GM23338 (cell line): ENCODE data around the gene C3orf22.

Experiments used
- CREB1 ChIP-seq: fragments of 250-450 bp; sonication (Bioruptor Pico); IDR thresholded peaks from 2 replicates; pipeline ENCODE4 v1.5.0; 2020; ENCODE audit warnings: low read depth, mild to moderate bottlenecking, moderate library complexity
- EZH2 ChIP-seq: fragments of 200-600 bp; sonication (generic); IDR thresholded peaks from one replicate; pipeline ENCODE4 v1.8.0; 2017; ENCODE audit warnings: antibody characterized with exemption, mild to moderate bottlenecking, low read depth; ENCODE audit not compliant: unreplicated experiment
- EZH2phosphoT487 ChIP-seq: fragments of 200-600 bp; sonication (generic); IDR thresholded peaks from one replicate; pipeline ENCODE4 v1.8.1; 2018; ENCODE audit warnings: antibody characterized with exemption; ENCODE audit not compliant: unreplicated experiment
- JUNB ChIP-seq: IDR thresholded peaks from one replicate; pipeline ENCODE4 v1.6.1; 2016; ENCODE audit warnings: antibody characterized with exemption; ENCODE audit not compliant: unreplicated experiment
- NANOG ChIP-seq: IDR thresholded peaks from 2 replicates; pipeline ENCODE4 v1.6.1; 2016; ENCODE audit warnings: antibody characterized with exemption, borderline replicate concordance
- POLR2AphosphoS5 ChIP-seq: IDR thresholded peaks from 2 replicates; pipeline ENCODE4 v1.6.1; 2016; ENCODE audit warnings: antibody characterized with exemption, low read depth
- TF ChIP-seq, protein P1 (sequence below), 2 experiments: fragments of 200-600 bp in 1 of 2; sonication (generic) in 1 of 2; conservative IDR thresholded peaks; 2 replicates each; pipeline versions ENCODE4 v1.5.1 to v1.6.1; 2016 to 2017; ENCODE audit warnings: antibody characterized with exemption in 2 of 2, low read depth in 2 of 2, mild to moderate bottlenecking in 2 of 2, moderate library complexity in 1 of 2
- TF ChIP-seq, protein P2 (sequence below): IDR thresholded peaks from one replicate; pipeline ENCODE4 v1.6.1; 2018; ENCODE audit warnings: antibody characterized with exemption; ENCODE audit not compliant: unreplicated experiment
- TF ChIP-seq, protein P3 (sequence below): fragments of 250-450 bp; sonication (Bioruptor Pico); IDR thresholded peaks from 2 replicates; pipeline ENCODE4 v1.5.0; 2020; ENCODE audit warnings: mild to moderate bottlenecking, moderate library complexity

DNA sequence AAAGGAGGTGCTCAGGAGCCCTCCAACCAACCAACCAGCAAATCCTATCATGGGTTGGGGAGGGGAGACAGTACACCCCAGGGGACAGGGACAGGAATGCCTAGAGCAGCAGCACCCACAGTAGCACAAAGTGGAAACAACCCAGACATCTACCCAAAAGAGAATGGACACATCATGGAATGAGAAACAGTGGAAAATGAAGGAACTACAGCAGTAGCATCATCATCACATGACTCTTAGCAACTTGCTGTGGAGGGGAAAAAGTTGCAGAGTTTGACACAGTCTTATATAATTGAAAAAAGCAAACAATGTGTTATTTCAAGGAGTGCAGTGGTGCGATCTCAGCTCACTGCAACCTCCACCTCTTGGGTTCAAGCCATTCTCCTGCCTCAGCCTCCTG lies 11.0 kb downstream of the C3orf22 start:
- TF ChIP-seq EZH2phosphoT487: no peak
- TF ChIP-seq, protein P1, sequence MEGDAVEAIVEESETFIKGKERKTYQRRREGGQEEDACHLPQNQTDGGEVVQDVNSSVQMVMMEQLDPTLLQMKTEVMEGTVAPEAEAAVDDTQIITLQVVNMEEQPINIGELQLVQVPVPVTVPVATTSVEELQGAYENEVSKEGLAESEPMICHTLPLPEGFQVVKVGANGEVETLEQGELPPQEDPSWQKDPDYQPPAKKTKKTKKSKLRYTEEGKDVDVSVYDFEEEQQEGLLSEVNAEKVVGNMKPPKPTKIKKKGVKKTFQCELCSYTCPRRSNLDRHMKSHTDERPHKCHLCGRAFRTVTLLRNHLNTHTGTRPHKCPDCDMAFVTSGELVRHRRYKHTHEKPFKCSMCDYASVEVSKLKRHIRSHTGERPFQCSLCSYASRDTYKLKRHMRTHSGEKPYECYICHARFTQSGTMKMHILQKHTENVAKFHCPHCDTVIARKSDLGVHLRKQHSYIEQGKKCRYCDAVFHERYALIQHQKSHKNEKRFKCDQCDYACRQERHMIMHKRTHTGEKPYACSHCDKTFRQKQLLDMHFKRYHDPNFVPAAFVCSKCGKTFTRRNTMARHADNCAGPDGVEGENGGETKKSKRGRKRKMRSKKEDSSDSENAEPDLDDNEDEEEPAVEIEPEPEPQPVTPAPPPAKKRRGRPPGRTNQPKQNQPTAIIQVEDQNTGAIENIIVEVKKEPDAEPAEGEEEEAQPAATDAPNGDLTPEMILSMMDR (conservative IDR thresholded peaks at IDR 0.05; ENCODE audit: low read depth in 2 of 2): no peak
- no peak for TF ChIP-seq CREB1 (CRISPR knock-in tag)
- TF ChIP-seq NANOG: no peak
- TF ChIP-seq, protein P2, sequence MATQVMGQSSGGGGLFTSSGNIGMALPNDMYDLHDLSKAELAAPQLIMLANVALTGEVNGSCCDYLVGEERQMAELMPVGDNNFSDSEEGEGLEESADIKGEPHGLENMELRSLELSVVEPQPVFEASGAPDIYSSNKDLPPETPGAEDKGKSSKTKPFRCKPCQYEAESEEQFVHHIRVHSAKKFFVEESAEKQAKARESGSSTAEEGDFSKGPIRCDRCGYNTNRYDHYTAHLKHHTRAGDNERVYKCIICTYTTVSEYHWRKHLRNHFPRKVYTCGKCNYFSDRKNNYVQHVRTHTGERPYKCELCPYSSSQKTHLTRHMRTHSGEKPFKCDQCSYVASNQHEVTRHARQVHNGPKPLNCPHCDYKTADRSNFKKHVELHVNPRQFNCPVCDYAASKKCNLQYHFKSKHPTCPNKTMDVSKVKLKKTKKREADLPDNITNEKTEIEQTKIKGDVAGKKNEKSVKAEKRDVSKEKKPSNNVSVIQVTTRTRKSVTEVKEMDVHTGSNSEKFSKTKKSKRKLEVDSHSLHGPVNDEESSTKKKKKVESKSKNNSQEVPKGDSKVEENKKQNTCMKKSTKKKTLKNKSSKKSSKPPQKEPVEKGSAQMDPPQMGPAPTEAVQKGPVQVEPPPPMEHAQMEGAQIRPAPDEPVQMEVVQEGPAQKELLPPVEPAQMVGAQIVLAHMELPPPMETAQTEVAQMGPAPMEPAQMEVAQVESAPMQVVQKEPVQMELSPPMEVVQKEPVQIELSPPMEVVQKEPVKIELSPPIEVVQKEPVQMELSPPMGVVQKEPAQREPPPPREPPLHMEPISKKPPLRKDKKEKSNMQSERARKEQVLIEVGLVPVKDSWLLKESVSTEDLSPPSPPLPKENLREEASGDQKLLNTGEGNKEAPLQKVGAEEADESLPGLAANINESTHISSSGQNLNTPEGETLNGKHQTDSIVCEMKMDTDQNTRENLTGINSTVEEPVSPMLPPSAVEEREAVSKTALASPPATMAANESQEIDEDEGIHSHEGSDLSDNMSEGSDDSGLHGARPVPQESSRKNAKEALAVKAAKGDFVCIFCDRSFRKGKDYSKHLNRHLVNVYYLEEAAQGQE: no peak
- TF ChIP-seq EZH2: no peak
- no peak for TF ChIP-seq POLR2AphosphoS5
- TF ChIP-seq JUNB: no peak
- TF ChIP-seq, protein P3, sequence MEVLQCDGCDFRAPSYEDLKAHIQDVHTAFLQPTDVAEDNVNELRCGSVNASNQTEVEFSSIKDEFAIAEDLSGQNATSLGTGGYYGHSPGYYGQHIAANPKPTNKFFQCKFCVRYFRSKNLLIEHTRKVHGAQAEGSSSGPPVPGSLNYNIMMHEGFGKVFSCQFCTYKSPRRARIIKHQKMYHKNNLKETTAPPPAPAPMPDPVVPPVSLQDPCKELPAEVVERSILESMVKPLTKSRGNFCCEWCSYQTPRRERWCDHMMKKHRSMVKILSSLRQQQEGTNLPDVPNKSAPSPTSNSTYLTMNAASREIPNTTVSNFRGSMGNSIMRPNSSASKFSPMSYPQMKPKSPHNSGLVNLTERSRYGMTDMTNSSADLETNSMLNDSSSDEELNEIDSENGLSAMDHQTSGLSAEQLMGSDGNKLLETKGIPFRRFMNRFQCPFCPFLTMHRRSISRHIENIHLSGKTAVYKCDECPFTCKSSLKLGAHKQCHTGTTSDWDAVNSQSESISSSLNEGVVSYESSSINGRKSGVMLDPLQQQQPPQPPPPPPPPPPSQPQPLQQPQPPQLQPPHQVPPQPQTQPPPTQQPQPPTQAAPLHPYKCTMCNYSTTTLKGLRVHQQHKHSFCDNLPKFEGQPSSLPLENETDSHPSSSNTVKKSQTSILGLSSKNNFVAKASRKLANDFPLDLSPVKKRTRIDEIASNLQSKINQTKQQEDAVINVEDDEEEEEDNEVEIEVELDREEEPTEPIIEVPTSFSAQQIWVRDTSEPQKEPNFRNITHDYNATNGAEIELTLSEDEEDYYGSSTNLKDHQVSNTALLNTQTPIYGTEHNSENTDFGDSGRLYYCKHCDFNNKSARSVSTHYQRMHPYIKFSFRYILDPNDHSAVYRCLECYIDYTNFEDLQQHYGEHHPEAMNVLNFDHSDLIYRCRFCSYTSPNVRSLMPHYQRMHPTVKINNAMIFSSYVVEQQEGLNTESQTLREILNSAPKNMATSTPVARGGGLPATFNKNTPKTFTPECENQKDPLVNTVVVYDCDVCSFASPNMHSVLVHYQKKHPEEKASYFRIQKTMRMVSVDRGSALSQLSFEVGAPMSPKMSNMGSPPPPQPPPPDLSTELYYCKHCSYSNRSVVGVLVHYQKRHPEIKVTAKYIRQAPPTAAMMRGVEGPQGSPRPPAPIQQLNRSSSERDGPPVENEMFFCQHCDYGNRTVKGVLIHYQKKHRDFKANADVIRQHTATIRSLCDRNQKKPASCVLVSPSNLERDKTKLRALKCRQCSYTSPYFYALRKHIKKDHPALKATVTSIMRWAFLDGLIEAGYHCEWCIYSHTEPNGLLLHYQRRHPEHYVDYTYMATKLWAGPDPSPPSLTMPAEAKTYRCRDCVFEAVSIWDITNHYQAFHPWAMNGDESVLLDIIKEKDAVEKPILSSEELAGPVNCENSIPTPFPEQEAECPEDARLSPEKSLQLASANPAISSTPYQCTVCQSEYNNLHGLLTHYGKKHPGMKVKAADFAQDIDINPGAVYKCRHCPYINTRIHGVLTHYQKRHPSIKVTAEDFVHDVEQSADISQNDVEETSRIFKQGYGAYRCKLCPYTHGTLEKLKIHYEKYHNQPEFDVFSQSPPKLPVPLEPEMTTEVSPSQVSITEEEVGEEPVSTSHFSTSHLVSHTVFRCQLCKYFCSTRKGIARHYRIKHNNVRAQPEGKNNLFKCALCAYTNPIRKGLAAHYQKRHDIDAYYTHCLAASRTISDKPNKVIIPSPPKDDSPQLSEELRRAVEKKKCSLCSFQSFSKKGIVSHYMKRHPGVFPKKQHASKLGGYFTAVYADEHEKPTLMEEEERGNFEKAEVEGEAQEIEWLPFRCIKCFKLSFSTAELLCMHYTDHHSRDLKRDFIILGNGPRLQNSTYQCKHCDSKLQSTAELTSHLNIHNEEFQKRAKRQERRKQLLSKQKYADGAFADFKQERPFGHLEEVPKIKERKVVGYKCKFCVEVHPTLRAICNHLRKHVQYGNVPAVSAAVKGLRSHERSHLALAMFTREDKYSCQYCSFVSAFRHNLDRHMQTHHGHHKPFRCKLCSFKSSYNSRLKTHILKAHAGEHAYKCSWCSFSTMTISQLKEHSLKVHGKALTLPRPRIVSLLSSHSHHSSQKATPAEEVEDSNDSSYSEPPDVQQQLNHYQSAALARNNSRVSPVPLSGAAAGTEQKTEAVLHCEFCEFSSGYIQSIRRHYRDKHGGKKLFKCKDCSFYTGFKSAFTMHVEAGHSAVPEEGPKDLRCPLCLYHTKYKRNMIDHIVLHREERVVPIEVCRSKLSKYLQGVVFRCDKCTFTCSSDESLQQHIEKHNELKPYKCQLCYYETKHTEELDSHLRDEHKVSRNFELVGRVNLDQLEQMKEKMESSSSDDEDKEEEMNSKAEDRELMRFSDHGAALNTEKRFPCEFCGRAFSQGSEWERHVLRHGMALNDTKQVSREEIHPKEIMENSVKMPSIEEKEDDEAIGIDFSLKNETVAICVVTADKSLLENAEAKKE: no peak
